ENCODE data around the gene SLC7A8.
"Not testable (repeated sequence)": the region's sequence is repeated elsewhere in the genome, so short reads cannot be mapped to it uniquely, and the experiment has no call there.

Gene SLC7A8

DNA sequence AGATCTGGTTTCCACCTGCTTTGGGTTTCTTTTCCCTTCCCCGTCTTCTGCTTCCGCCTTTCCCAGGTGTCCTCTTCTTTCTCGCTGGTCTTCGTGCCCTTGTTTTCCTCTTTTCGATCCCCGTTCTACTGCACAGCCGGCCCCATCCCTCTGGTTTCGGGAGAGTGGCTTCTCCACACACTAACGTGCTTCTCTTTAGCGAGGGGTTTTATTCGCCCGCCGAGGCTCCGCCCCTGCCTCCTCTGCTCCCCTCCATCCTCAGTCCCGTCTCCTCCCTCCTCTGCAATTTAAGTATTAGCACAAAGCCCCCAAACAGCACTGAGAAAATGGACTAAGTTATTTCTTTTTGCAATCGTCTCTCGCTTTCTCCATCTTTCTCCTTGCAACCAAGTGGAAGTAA is at the start of gene SLC7A8:
Gene SLC7A8, minus strand, starts transcription at position 182 of the 400 bp plus-strand sequence. CDS start 746 bp downstream, outside the sequence.
- no peaks in the 10 kb centered on the region for H3K79me2 ChIP-seq (ENCODE audit: control insufficient read depth, low read length)
- peak within 1 kb of the TSS; percentile 71 for H3K4me3 ChIP-seq (ENCODE audit: low read length)
- H3K27me3 ChIP-seq (ENCODE audit: control insufficient read depth, low read length), result peaks cover 37% of the 10 kb centered on the region

DNA sequence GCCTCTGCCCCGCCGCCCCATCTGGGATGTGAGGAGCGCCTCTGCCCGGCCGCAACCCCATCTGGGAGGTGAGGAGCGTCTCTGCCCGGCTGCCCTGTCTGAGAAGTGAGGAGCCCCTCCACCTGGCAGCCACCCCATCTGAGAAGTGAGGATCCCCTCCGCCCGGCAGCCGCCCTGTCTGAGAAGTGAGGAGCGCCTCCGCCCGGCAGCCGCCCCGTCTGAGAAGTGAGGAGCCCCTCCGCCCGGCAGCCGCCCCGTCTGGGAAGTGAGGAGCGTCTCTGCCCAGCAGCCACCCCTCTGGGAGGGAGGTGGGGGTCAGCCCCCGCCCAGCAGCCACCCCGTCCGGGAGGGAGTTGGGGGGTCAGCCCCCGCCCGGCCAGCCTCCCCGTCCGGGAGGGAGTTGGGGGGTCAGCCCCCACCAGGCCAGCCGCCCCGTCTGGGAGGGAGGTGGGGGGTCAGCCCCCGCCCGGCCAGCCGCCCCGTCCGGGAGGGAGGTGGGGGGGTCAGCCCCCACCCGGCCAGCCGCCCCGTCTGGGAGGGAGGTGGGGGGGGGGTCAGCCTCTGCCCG is 48.9 kb upstream of the SLC7A8 start:
- not testable (repeated sequence) for H3K79me2 ChIP-seq (ENCODE audit: control insufficient read depth, low read length); H3K4me1 ChIP-seq (ENCODE audit: control insufficient read depth, low read length); H3K9me3 ChIP-seq (ENCODE audit: control insufficient read depth, insufficient read depth, low read length); H3F3A ChIP-seq (ENCODE audit: control insufficient read depth, insufficient read depth); H3K27ac ChIP-seq (ENCODE audit: low read depth, low read length); H4K20me1 ChIP-seq (ENCODE audit: control insufficient read depth, insufficient read depth, low read depth, low read length); H3K4me3 ChIP-seq (ENCODE audit: low read length); H3K27me3 ChIP-seq (ENCODE audit: control insufficient read depth, low read length); H3K4me2 ChIP-seq (ENCODE audit: low read length); H3K36me3 ChIP-seq (ENCODE audit: control insufficient read depth, low read length); H3K9me2 ChIP-seq (replicated peaks; ENCODE audit: control insufficient read depth, low read length)

More for the DNA sequence above, at the start of gene SLC7A8:
- TF ChIP-seq EZH2phosphoT487 (IDR thresholded peaks at IDR 0.05; ENCODE audit: borderline replicate concordance, low read length), result no peak; the same call in 1 of the 2 replicates
- TF ChIP-seq, protein P1, sequence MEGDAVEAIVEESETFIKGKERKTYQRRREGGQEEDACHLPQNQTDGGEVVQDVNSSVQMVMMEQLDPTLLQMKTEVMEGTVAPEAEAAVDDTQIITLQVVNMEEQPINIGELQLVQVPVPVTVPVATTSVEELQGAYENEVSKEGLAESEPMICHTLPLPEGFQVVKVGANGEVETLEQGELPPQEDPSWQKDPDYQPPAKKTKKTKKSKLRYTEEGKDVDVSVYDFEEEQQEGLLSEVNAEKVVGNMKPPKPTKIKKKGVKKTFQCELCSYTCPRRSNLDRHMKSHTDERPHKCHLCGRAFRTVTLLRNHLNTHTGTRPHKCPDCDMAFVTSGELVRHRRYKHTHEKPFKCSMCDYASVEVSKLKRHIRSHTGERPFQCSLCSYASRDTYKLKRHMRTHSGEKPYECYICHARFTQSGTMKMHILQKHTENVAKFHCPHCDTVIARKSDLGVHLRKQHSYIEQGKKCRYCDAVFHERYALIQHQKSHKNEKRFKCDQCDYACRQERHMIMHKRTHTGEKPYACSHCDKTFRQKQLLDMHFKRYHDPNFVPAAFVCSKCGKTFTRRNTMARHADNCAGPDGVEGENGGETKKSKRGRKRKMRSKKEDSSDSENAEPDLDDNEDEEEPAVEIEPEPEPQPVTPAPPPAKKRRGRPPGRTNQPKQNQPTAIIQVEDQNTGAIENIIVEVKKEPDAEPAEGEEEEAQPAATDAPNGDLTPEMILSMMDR (IDR thresholded peaks at IDR 0.05; ENCODE audit: low read depth, low read length, poor library complexity, severe bottlenecking), result no peak
- H3F3A ChIP-seq (ENCODE audit: control insufficient read depth, insufficient read depth), result peaks cover 7% of the 10 kb centered on the region; the same call in 1 of the 2 replicates
- no peaks in the 10 kb centered on the region for H3K9me2 ChIP-seq (replicated peaks; ENCODE audit: control insufficient read depth, low read length)
- H4K20me1 ChIP-seq (ENCODE audit: control insufficient read depth, insufficient read depth, low read depth, low read length), result no peaks in the 10 kb centered on the region
- H3K4me2 ChIP-seq (ENCODE audit: low read length), result peak within 1 kb of the TSS; percentile 75
- H3K27ac ChIP-seq (ENCODE audit: low read depth, low read length), result no peak within 1 kb of the TSS
- no peaks in the 10 kb centered on the region for H3K36me3 ChIP-seq (ENCODE audit: control insufficient read depth, low read length)
- peaks cover 26% of the 10 kb centered on the region for H3K4me1 ChIP-seq (ENCODE audit: control insufficient read depth, low read length)
- no peaks in the 10 kb centered on the region for H3K9me3 ChIP-seq (ENCODE audit: control insufficient read depth, insufficient read depth, low read length)

DNA sequence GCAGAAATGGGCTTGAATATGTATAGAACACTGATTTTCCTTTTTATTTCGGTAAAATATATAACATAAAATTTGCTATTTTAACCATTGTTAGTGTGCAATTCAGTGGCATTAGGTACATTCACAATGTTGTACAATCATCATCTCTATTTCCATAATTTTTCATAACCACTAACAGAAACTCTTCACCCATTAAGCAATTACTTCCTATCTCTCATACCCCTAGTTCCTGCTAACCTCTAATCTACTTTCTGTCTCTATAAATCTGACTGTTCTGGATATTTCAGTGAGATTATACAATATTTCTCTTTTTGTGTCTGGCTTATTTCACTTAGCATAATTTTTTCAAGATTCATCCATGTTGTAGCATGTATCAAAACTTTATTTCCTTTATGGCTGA is 45.4 kb upstream of the SLC7A8 start:
- Histone ChIP-seq H3K4me2 (ENCODE audit: low read length) (no peak overlapping the region), H3K79me2 (ENCODE audit: control insufficient read depth, low read length) (no peaks in the 10 kb centered on the region), H3K9me3 (ENCODE audit: control insufficient read depth, insufficient read depth, low read length) (no peaks in the 10 kb centered on the region), H3F3A (ENCODE audit: control insufficient read depth, insufficient read depth) (no peaks in the 10 kb centered on the region), H3K36me3 (ENCODE audit: control insufficient read depth, low read length) (no peaks in the 10 kb centered on the region), H3K4me1 (ENCODE audit: control insufficient read depth, low read length) (peaks cover 7% of the 10 kb centered on the region), H4K20me1 (ENCODE audit: control insufficient read depth, insufficient read depth, low read depth, low read length) (no peaks in the 10 kb centered on the region), H3K9me2 (replicated peaks; ENCODE audit: control insufficient read depth, low read length) (no peaks in the 10 kb centered on the region), H3K4me3 (ENCODE audit: low read length) (no peak overlapping the region), H3K27me3 (ENCODE audit: control insufficient read depth, low read length) (no peaks in the 10 kb centered on the region), H3K27ac (ENCODE audit: low read depth, low read length) (no peak overlapping the region)
- TF ChIP-seq, protein P1 (IDR thresholded peaks at IDR 0.05; ENCODE audit: low read depth, low read length, poor library complexity, severe bottlenecking), result no peak
- TF ChIP-seq EZH2phosphoT487 (IDR thresholded peaks at IDR 0.05; ENCODE audit: borderline replicate concordance, low read length), result no peak

- no peak for TF ChIP-seq EZH2phosphoT487 (IDR thresholded peaks at IDR 0.05; ENCODE audit: borderline replicate concordance, low read length)
- TF ChIP-seq, protein P1 (IDR thresholded peaks at IDR 0.05; ENCODE audit: low read depth, low read length, poor library complexity, severe bottlenecking), result no peak
- no peak overlapping the region for H3K27ac ChIP-seq (ENCODE audit: low read depth, low read length)
- H3K4me2 ChIP-seq (ENCODE audit: low read length), result no peak overlapping the region
- H4K20me1 ChIP-seq (ENCODE audit: control insufficient read depth, insufficient read depth, low read depth, low read length), result no peaks in the 10 kb centered on the region
- H3K9me2 ChIP-seq (replicated peaks; ENCODE audit: control insufficient read depth, low read length), result no peaks in the 10 kb centered on the region
- H3K27me3 ChIP-seq (ENCODE audit: control insufficient read depth, low read length), result no peaks in the 10 kb centered on the region
- H3K79me2 ChIP-seq (ENCODE audit: control insufficient read depth, low read length), result no peaks in the 10 kb centered on the region
- H3F3A ChIP-seq (ENCODE audit: control insufficient read depth, insufficient read depth), result no peaks in the 10 kb centered on the region
- no peaks in the 10 kb centered on the region for H3K9me3 ChIP-seq (ENCODE audit: control insufficient read depth, insufficient read depth, low read length)
- H3K4me3 ChIP-seq (ENCODE audit: low read length), result no peak overlapping the region
- H3K4me1 ChIP-seq (ENCODE audit: control insufficient read depth, low read length), result peaks cover 7% of the 10 kb centered on the region
- H3K36me3 ChIP-seq (ENCODE audit: control insufficient read depth, low read length), result no peaks in the 10 kb centered on the region
Measured at GRCh38 chr14:23227566-23227965, 44.1 kb upstream of the SLC7A8 start.

GRCh38 chr14:23224958-23225357 is 41.5 kb upstream of the SLC7A8 start:
- H3K79me2 ChIP-seq (ENCODE audit: control insufficient read depth, low read length); H3K4me3 ChIP-seq (ENCODE audit: low read length); H3K36me3 ChIP-seq (ENCODE audit: control insufficient read depth, low read length); H3K27ac ChIP-seq (ENCODE audit: low read depth, low read length); H3K9me2 ChIP-seq (replicated peaks; ENCODE audit: control insufficient read depth, low read length); H3K27me3 ChIP-seq (ENCODE audit: control insufficient read depth, low read length); H4K20me1 ChIP-seq (ENCODE audit: control insufficient read depth, insufficient read depth, low read depth, low read length); H3K4me1 ChIP-seq (ENCODE audit: control insufficient read depth, low read length); H3K9me3 ChIP-seq (ENCODE audit: control insufficient read depth, insufficient read depth, low read length); H3F3A ChIP-seq (ENCODE audit: control insufficient read depth, insufficient read depth); H3K4me2 ChIP-seq (ENCODE audit: low read length): not testable (repeated sequence)

Measured in DOHH2 (cell line).